Activated CD4-positive, alpha-beta T cell treated with anti-CD3 and anti-CD28 coated beads, Interleukin-2, amount 50 U/mL, for 1 hour (primary cell): Measurements from ENCODE around the gene EXOC4.

Source experiments
- DNase-seq: peaks from one replicate; pipeline ENCODE4 v3.0.0-alpha.2; 2020

The EXOC4 gene

DNA sequence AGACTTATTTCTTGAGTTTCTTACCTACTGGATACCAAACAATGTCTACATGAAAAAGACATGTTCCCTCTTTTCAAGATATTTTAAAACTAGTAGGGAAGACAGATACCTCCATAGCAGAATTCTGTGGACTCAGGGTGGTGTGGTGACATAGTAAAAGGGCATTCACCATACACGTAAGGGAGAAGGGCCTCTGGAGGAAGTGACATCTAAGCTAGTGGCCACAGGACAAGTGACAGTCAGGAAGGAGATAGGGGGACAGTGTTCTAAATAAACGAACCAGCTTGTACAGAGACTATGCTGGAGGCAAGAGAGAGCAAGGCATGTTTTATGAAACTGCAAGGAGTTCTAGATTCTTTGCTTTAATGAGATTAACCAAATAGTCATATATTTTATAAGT is 552.5 kb downstream of the EXOC4 start:
- DNase-seq = no peak

DNA sequence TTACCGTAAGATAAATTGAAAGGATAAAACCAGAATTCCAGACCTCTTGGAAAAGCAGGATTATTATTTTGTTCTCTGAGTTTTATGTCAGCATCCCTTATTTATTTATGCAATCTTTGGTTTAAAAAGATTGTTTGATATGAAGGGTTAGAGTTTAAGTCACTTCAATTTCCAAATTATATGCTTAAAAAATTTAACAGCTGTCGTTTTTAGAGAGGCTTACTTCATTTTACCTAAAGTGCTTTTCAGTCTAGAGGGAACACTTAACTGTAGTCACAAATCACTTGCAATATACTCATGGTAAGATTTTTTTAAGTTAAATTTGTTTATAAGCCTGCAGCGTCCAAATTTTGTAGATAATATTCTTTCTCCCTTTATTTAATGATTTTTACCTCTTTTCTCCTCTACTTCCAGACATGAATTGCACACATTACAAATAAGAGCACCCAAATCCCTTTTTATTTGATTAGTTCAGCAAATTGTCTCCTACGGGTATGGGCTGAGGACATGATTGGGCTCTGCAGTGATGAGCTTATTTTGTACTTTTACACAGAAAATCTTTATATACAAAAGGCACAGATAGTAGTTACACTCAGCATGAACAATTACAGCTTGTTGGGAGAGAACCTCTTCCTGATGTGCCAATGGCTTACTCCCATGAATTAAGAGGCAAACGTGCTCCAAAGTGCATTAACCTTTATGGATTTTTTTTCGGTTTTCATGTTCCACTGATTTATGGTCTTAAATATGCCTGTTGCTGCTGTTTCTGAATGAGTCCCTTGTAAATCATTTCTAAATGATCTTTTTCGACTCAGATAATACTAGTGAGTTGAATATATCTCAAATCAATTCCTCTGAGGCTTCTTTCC is 555.0 kb downstream of the EXOC4 start:
- no peak for DNase-seq

DNA sequence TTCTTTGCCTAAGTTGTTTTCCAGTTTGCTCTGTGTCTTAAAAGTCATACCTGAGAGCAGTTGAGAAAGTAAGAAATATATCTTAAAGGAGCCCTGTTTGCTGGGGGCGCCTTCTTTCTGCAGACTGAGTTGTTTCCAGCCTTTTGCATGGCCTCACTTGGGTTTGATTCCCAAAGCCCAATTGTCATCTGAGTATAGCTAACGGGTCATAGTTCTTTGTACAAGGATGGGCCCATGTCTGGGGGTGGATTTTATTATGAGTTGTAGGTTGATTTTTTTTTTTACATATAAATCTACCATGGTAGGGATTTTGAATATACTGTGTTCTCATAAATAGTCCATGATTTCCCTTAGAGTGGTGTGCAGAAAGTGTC is 555.6 kb downstream of the EXOC4 start:
- DNase-seq = no peak

DNA sequence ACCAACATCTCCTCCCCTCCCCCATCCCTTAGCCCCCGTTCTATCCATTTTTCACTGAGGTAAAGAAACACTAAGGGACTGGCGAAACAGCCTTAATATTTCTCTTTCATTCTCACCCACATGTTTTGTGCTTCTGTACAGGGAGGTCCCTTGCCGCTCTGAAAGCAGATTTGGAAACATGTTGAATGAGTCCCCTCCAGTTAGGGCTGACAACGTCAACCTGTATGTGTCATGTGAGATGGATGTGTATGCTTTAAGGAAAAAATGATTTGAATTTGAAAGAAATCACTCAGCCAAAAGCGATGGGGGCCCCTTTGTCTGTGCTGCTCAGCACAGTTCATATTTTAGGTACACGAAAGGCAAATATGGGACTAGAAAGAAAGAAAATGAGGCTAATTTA is 560.0 kb downstream of the EXOC4 start:
- DNase-seq = no peak

DNA sequence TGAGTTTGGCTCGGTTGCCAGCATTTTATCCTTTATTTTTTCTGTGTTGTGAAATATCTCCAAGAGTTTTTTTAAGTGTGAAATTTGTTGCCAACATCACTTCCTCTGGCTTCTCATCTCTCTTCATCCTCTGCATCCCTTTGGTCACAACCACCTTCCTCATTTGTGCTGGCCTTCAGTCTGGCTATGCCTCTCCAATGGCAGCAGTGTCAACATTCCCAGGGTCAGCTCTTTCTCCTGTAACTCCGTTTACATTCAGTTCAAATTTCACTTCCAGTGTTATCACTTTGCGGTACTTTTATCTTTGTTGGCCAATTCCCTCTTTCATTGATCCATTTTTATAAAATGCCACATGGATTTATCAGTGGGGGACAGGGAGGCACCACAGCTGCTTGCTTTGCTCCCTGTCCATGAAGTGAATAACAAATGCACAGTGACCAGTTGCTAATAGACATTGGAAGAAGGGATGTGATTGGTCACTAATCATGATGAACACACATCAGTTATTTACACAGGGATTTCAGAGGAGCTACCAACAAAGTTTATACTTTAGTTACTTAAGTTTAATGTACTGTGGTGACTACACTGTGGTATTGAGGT is 562.8 kb downstream of the EXOC4 start:
- no peak for DNase-seq

DNA sequence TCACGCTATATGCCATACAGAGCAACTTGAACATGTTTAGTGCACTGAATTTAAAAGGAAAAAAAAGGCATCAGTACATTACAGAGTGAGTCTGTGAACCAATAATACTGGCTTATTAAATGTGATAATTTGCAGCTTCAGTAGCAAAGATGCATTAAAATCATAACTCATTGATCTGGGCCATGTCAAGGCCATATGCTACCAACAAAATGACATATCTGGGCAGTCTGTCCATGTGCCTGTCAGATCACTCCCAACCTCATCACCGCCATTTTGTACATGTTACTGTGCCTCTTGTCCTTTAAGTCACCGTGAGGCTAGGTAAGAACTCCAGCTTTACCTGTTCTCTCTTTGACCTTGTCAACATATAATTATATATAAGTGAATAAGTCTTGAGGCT is 566.8 kb downstream of the EXOC4 start:
- DNase-seq = no peak

DNA sequence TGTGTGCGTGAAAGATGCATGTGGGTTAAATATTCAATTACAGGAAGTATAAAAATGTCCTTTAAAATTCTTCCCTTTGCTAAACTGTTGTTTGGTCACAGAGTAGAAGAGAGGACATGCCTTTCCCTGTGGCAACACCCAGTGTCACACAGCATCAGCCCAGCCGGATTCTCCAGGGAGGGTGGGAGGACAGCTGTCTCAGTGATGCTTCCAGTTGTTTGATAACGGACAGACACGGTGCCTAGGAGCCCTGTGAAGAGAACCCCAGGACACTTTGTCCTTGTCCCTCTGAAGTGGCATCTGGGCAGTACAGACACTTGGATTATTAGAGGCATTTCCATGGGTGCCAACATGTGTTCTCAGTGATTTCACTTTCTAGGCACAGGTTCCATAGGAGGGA is 567.7 kb downstream of the EXOC4 start:
- no peak for DNase-seq

DNA sequence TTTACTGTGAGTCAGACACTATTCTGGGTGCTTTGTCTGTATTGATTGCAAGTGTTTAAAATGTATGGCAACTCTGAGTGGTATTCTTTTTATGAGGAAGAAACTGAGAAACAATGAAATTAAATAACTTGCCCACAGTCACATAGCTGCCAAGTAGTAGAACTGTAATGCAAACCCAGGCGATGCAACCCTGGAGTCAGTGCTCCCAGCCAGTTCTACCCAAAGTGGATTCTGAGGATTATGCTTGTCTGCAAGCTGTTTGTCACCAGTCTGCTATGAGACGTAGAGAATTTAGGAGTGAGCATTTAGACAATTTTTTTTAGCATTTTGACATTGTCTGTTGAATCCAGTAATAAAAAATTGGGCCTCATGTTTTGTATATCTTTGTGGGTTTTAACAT is 568.3 kb downstream of the EXOC4 start:
- DNase-seq = no peak

DNA sequence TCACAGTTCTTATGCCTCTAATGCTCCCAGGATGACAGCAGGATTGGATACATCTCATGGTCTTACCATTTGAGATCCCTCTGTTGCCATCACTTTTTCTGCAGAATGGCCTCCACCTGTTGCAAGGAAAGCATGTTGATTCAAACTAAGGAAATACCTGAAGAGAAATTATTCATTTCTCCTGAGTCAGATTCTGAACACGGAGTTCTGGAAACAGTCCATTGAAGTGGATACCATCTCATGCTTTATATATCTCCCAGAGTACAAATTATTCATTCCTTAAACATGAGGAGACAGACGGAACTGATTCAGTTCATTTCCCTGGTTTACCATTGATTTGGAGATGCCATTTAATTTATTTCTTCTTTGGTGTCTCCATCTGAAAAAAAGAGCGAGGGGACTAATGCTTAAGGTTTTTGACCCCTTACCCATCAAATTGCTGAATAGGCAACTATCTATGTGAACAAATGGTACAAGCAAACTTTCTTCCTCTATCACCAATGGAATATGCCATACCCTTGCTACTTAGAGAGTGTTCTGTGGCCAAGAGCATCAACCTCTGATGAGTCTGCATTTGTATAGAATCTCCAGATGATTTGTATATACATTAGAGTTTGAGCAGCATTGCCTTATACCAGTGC is 569.2 kb downstream of the EXOC4 start:
- no peak for DNase-seq

DNA sequence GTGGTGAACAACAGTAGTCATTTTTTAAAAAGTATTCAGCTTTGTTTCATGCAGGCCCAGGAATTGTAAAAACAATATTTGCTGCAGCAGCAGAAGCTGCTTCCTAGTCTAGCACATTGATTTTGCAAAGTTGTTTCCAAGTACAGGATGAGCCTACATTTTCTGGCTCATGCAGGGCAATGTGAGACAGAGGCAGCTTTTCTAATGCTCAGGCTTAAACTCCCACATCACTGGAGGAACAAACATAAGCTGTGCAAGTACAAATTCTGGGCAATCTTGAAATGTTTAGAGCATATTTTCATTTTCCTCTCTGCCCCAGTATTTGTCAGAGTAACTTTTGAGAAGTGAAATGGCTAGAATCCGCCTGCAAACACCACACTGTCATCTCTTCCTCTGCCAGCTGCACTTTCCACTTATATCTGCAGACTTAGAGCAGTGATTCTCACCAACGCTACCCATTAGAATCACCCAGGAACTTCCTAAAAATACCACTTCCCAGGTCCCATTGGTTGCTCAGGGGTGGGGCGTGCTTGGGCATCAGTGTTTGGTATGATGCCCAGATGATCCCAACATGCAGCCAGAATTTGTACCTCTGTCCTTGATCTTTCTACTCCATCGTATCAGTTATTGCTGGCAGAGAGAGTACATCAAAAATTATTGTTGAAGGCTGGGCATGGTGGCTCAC is 570.1 kb downstream of the EXOC4 start:
- DNase-seq = no peak

DNA sequence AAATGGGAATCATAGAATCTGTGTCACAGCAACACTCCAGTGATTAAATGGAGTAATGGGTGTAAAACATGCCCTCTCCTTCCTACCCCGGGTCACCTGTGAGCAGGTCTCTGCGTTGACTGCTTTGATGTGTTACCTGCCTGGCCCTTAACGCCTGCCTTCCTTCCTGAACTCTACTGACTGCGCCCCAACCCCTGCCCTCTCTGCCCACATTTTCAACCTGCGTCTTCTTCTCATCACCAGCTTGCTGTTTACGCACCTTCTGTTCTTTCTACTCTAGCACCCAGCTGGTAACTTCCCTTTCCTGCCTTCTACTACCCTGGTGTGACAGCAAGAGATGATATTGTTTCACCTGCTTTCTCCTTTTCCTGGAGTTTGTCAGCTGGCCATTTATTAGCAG is 571.3 kb downstream of the EXOC4 start:
- no peak for DNase-seq

DNA sequence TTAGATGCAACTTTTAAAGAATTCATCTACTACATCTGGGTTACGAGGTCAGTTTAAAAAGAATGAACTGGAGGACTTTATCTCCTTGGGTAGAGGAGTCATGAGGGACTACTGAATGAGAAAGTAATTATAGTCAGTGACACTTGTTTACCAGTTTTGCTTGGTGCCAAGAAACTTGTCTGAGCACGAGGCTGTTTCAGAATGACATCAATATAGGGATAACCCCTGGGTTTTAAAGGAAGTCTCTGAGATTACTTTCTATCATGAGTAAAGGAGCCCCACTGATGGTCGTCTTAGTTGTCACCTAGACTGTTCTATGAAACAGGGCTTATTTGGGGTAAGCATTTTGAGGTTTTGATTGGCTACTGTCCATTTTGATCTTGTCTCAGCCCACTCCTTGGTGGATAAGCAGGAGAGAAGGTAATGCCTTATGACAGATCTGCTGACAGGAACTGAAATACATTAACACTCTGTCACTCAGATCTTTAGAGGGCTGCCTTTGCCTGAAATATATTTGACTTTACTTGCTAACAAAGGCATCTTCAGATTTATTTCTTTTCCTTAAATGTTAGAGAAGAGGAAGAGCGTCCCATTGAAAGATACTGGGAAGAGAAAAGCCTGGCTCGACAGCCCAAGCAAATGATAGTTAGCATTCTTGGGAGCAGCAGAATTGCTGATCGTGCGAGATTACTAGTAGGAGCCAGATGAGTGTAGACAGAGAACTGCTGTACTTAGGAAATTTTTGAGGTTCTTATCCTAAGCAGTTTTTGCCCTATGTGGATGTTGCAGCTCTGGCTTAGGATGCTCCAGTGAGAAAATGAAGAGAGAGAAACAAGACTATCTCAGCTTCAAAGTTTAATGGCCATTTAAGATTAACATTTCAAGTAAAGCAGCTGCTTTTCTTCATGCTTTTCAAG is 575.1 kb downstream of the EXOC4 start:
- DNase-seq = no peak

DNA sequence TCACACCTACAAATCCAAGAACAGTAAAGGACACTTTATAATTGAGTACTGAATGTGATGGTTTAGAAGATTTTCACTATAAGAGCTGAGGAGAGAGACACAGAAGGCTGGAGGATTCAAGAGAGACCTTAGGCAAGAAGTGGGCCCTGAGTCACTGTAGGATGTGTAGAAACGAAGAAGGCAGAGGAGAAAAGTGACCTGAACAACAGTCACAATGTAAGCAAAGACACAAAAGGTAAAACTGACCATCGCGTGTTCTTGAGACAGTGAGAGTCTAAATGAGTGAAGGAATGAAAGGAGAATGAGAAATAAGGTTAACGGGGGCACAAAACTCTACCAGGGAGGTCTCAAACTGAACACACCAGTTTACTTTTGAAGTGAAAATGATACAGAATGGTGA is 576.0 kb downstream of the EXOC4 start:
- DNase-seq = no peak

DNA sequence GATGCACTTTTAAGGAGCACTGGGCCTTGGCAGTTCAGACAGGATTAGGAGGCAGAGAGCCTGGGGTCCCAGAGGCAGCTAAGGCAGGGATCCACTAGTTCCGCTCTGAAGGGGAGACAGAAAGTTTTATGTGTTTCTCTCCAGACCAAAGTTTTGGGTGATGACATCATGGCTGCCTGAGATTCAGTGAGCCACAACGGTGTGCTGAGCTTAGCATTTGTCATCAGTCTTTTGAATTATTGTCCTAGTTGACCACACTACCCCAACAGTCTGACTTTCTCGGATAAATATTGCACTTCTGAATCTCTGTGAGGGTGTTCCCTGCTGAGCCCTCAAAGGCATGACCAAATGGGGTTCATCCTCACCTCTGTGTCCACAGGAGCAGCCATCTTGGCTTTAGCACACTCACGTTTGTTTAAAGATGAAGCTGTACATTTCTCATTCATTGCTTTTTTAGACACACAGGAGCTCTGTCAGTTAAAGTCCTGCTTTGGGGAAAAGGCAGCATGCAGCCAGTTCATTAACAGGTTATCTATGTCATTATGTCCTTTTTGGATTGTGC is 576.5 kb downstream of the EXOC4 start:
- DNase-seq = no peak

DNA sequence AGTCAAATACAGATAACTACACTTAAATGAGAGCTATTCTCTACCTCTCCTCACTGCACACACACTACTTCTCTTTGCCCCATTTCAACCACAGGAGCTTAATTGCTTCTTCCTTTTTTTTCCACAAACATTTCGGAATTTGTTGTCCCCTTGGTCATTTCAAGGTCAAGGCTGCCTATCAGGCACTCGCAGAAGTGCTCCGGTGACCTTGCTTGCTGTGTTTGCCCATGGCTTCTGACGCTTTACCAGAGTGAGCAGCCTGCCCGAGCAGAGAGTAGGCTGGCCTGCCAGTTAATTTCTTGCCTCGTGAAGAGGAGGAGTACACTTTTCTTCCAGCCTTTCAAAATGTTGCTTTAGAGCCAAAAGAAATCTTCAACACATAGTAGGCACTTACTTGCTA is 577.2 kb downstream of the EXOC4 start:
- no peak for DNase-seq

DNA sequence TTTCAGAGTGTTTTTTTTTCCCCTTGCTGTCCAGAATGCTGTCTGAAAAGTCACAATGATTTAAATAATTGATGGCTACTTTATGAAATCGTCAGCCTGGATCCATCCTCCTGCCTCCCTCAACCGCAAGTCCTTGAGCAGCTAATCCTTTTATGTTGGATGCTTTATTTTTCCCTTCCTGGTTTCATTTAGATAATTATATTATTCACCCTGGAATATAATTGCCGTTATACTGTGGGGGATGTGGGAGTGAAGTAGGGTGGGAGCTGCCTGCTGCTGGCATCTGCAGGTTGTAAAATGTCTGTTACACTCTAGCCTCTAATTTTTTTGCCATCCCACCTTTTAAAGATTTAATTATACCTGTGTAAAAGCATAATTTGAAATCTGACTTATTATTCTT is 583.8 kb downstream of the EXOC4 start:
- no peak for DNase-seq

DNA sequence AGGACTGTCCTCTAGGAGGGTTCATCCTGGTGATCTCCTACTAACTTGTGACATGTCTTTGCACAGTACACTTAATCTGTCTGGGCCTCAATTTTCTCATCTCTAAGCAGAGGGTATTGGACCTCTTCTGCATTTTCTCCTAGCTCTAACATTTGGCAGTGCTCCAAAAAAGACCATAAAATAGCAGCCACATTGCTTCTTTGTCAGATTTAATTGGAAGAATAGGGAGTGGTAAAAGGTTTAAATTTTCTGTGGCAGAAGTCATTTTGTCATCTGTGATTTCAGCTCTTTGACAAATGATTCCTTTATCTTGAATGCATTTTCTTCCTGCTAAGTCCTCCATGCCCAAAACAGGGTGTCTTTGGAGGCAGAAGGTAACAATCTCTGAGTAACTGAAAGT is 584.3 kb downstream of the EXOC4 start:
- no peak for DNase-seq

DNA sequence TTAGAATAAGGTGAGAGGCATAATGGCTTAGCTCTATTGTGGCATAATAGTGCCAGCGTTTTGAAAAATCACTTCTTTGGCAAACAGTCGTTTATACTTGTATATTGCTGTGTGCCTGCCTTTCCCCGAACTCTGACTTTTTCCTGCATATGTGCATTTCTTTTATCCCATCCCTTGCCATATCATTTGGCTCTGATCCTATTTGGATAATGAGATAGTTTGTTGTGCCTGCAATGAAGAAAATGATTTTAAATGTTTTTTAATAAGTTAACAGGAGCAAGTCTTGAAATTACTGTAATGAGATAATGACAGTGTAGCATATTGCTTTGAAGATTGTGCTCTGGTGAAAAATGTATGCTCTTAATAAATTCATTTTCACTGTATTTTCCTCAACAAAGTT is 586.2 kb downstream of the EXOC4 start:
- DNase-seq = no peak

DNA sequence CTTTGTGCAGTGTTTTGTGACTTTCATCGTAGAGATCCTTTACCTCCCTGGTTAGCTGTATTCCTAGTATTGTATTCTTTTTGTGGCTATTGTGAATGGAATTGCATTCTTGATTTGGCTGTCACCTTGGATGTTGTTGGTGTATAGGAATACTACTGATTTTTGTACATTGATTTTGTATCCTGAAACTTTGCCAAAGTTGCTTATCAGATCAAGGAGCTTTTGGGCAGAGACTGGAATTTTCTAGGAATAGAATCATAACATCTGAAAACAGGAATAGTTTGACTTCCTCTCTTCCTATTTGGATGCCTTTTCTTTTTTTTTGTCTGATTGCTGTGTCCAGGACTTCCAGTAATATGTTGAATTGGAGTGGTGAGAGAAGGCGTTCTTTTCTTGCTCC is 590.5 kb downstream of the EXOC4 start:
- no peak for DNase-seq

DNA sequence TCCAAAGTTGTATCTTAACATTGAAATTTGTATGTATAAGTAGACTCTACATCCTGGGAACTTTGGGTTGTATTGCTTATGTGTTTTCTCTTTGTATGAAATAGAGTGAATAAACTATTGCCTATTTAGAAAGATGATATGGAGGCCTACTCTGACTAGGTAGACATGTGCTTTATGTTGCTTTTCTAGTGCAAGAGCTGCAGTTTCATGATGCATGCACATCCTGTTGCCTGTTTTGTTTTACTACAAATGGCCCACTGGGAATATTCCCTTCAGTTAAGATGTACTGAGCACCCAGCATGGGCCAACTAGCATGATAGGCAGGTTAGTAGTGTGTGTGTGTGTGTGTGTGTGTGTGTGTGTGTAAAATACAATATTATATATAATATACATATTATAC is 592.1 kb downstream of the EXOC4 start:
- no peak for DNase-seq

DNA sequence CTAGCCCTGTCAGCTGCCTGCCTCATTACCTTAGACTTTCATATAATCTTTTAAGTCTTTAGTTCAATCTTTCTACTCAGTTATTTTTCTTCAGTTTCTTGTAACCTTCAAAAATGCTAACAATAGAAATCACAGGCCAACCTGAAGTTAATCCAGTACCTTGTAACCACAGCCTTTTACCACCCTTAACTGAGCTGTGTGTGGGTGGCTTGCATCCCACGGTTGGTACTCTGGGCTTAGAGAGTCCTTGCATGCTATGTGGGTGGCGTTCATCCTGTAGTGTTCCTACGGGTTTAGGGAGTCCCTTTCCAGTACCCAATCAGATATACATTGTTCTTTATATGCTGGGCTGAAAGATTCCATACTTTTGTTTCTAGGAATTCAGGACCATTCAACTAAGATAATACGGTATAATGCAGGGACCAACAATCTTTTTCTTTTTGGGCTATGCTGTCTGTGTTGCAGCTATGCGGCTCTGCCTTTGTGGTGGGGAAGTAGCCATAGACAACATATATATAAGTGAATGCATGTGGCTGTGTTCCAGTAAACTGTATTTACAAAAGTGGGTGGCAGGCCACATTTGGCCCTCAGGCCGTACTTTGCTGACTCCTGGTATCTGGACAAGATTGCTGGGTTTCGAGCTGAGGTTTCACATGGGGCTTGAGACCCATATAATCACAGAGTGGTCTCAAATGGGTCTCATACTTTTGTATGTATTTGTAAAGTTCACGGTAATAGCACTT is 593.5 kb downstream of the EXOC4 start:
- DNase-seq = no peak
